GM18511 (cell line): ENCODE results near the gene OAS1.
A peak's percentile ranks its signal among the peaks of the same experiment; 100 is the strongest.
"Not testable (repeated sequence)": the region's sequence is repeated elsewhere in the genome, so short reads cannot be mapped to it uniquely, and the experiment has no call there.

Experiments
- ATAC-seq: cut with Tn5 transposase; IDR thresholded peaks from one replicate; pipeline ENCODE4 v1.9.1; 2021; ENCODE audit warnings: mild to moderate bottlenecking, moderate library complexity; ENCODE audit not compliant: unreplicated experiment

OAS1 gene

DNA sequence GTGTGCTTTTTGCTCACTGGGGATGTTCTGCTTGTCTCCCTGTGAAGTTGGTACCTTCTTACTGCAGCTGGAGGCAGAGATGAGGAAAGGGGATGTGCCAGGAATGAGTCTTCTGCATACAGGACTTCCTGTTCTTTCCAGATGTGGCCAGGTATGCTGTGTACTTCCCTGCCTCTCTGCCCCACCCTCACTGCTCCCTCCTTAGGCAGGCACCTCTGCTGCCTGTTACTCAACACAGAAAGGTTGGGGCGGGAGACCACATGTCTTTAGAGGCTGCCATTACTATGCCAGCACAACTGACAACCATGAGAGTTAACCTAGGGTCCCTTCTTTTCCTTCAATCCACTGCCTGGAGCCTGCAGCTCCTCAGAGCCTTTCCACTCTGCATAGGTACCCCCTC lies 29.5 kb downstream of the OAS1 start:
- ATAC-seq: no peak

DNA sequence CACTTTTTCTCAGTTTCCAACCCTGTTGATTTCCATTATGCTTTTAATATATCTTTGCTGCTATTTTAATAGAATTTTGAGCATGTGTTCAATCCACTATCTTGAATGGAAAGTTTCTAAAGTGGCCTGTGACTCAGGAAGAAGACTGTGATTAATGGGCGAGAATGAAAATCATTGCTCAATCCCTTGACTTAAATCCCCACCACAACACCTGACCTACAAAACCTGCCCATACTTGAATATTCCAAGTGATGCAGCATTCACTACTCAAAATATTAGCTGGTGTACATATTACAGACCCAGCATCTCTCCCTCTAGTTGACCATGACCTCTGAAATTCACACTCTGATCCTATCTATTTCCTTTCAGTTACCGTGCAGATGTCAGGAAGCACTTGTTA lies 30.2 kb downstream of the OAS1 start:
- no peak for ATAC-seq

DNA sequence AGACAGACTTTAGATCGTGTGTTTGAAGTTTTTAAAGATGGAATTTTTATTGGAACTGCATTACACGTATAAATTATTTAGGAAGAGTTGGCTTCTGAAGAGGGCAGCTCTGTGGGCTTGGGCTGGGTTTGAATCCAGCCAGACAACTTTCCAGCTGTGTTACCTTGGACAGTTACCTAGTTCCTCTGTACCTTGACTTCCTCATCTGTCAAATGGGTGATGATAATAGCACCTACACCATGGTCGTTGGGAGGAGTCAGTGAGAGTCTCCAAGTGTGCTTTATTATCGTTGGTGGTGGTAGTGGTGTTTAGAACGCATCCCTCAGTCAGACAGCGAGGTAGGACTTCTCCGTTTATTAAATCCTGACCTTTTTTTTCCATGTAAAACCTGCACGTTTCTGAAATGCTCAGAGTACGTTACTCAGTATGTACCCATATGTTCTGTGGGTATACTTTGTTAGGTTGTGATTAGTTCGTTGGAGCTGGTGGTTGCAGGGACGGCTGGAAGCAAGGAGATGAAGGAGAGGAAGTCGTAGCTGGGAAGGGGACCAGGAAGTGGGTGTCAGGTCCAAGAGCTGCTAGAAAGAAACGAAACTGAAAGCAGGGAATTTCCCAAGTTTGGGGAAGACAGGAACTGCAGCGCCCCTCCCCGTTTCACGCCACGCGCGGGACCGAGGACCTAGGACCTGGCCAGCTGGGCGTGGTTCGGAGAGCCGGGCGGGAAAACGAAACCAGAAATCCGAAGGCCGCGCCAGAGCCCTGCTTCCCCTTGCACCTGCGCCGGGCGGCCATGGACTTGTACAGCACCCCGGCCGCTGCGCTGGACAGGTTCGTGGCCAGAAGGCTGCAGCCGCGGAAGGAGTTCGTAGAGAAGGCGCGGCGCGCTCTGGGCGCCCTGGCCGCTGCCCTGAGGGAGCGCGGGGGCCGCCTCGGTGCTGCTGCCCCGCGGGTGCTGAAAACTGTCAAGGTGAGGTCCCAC lies 31.3 kb downstream of the OAS1 start, which contains the start of gene OAS3:
Gene OAS3 (plus strand): TSS at position 734 of the 979 bp plus-strand sequence. CDS start 57 bp downstream, at position 791.
- ATAC-seq: no peak

DNA sequence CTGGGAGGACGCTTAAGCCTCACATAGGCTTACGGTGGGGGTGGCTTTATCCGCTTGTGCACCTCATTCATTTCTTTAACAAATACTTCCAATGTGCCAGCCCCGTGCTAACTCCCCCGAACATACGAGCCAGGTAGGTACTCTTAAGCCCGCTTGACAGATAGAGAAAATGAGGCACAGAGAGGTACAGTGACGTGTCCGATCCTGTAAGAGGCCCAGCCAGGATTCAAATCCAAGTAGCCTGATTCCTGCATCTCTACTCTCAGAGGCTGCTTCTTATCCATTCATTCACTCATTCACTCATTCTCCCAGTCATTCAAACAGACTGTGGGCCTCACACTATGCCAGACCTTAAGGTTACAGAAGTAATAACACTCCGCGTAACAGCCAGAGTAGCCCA lies 32.0 kb downstream of the OAS1 start:
- ATAC-seq: no peak

DNA sequence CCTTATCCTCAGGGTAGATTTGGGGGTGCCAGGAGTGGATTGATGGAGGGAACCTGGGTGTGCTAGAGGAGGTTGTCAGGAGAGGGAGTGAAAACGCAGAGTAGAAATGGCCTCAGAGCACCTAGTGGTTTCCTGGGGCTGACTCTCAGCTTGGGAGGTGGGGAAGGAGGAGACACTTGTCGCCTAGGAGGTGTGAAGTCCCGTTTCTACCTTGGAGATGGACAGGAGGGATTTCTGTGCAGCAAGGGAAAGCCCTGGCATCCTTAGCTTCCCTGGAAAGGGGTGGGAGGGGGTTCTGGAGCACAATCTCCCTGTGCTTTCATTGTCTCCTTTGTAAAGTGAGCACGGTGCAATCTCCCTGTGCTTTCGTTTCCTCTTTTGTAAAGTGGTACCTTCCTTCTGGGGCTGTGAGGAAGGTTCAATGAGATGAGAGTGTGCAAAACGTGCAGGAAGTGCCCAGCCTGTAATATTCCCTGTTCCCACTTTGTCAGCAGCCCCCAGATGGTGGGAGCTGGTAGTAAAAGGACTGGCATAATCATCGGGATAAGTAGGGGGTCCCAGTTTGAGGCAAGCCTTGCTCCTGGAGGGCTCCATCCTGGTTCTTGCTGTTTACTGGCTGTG lies 33.1 kb downstream of the OAS1 start:
- peak; percentile 77 for ATAC-seq

DNA sequence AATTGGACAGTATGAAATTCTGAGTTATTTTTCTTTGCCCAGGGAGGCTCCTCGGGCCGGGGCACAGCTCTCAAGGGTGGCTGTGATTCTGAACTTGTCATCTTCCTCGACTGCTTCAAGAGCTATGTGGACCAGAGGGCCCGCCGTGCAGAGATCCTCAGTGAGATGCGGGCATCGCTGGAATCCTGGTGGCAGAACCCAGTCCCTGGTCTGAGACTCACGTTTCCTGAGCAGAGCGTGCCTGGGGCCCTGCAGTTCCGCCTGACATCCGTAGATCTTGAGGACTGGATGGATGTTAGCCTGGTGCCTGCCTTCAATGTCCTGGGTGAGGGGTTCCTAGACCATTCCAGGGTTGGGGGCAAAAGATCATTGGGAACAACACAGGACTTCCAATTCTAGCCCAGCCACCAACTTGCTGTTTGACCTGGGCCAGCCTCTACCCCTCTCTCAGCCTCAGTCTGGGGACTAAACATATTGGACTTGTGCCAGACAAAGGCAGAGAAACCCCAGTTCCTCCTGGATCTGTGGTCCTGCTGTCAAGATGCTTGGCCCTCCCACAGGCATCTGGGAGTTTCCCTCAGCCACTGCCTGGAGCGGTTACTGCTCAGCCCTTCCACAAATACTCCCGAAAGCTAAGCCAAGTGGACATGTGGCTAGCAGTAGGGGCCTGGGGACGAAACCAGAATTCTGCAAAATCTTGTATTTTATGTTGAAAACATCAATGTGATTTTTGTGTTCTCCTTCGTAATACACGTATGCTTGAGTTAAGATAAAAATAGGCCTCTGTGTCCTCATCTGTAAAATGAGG lies 35.0 kb downstream of the OAS1 start:
- no peak for ATAC-seq

DNA sequence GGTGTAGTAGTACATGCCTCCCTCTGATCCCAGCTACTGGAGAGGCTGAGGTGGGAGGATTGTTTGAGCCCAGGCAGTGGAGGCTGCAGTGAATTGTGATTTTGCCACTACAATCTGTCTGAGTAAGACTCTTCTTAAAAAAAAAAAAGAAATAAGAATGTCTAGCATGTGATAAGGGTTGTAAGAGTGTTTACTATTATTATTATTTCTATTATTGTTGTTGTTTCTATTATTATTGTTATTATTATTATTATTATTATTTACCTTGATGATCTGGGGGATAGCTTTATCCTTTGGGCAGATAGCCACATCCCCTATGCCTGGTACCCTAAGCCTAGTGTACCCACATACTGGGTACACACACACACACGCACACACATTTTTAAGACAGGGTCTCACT lies 35.8 kb downstream of the OAS1 start:
- no peak for ATAC-seq

DNA sequence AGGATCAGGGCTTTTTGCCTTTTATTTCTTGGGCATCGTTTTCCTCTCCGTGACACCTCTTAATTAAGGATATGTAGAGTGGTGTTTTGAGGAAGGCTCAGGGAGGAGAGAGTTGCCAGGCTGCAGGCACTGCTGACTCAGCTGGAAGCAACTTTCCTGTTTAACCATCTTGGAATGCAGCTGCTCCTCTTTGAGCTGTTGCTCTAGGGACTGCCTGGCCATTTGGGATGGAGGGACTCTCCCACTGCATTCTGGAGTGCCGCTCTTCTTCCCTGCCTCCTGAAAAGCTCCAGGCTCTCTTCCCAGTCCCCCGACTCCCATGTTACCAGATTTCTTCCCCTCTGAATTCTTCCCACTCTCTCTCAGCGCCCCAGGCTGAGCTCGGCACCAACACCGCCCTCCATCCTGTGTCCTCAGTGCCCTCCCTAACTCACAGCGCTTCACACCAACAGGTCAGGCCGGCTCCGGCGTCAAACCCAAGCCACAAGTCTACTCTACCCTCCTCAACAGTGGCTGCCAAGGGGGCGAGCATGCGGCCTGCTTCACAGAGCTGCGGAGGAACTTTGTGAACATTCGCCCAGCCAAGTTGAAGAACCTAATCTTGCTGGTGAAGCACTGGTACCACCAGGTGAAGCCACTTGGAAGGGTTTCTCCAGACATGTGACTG lies 37.4 kb downstream of the OAS1 start:
- ATAC-seq: no peak

DNA sequence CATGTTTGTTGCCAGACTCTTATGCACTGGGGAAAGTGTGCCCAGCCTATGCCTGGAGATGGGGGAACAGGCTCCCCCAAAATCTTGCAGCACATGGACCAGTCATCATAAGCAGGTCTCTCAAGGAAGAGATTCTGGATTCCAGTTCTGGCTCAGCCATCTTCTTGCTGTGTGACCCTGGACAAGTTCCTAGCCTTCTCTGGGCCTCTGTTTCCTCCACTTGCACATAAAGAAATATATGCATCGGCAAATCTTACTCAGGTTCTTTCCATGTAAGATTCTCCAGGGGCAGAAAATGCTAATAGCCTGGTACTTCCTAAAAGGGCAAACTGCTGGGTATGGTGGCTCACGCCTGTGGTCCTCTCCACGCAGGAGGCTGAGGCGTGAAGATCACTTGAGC lies 38.8 kb downstream of the OAS1 start:
- ATAC-seq: no peak

DNA sequence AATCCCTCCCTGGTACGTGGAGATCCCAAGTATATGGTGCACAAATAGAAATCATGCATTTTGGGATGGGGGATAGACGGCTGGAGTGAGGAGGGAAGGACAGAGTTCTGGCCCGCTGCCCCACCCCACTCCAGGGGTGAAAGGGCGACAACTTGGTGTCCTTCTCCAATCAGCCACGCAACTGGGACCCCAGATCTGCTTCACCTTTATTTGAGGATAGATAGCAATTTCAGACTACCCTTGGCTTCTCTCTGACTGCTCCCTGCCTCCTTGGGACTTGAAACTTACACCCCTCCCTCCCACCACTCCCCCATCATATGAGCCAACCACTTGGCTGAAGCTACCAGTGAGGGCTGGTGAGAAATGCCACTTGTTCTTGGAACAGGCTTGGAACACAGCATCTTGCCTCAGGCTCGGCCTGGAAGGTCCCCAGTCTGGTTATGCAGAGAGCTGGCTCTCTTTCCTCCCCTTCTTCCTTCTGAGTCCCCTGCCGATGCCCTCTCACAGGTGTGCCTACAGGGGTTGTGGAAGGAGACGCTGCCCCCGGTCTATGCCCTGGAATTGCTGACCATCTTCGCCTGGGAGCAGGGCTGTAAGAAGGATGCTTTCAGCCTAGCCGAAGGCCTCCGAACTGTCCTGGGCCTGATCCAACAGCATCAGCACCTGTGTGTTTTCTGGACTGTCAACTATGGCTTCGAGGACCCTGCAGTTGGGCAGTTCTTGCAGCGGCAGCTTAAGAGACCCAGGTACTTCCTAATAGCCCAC lies 39.7 kb downstream of the OAS1 start:
- no peak for ATAC-seq

DNA sequence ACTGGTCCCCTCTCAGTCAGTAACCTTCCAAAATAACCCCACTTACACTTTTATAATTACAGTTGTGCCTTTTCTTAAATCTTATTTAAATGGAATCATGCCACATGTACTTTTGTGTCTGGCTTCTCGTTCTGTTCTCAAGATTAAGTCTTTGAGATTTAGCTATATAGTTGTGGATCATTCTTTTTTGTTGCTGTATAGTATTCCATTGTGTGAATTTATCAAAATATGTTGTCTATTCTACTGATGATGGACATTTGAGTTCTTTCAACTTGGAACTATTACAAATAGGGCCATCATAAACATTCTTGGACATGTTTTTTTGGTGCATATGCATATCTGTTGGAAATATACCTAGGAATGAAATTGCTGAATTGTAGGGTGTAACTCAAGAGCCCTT lies 40.6 kb downstream of the OAS1 start:
- no peak for ATAC-seq

DNA sequence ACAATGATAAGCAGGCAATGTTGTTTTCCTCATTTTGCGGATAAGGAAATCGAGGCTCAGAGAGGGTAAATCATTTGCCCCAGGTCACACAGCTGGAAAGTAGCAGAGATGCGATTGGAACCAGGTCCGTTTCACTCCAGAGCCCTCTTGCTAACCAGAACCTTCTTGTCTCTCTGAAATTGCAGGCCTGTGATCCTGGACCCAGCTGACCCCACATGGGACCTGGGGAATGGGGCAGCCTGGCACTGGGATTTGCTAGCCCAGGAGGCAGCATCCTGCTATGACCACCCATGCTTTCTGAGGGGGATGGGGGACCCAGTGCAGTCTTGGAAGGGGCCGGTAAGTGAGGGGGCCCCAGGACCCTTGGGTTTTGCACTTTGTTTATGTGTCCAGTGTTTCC lies 41.0 kb downstream of the OAS1 start:
- no peak for ATAC-seq

DNA sequence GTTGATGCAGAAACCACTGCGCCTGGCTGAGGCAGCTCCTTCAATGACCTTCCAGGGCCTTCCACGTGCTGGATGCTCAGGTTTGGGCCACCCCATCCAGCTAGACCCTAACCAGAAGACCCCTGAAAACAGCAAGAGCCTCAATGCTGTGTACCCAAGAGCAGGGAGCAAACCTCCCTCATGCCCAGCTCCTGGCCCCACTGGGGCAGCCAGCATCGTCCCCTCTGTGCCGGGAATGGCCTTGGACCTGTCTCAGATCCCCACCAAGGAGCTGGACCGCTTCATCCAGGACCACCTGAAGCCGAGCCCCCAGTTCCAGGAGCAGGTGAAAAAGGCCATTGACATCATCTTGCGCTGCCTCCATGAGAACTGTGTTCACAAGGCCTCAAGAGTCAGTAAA lies 42.0 kb downstream of the OAS1 start:
- no peak for ATAC-seq

DNA sequence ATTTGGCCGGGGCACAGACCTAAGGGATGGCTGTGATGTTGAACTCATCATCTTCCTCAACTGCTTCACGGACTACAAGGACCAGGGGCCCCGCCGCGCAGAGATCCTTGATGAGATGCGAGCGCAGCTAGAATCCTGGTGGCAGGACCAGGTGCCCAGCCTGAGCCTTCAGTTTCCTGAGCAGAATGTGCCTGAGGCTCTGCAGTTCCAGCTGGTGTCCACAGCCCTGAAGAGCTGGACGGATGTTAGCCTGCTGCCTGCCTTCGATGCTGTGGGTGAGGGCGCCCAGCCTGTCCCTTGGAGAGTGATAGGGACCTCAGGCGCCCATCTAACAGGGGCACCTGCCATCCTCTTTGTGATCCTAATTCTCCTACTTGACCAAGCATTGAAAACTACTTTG lies 43.9 kb downstream of the OAS1 start:
- no peak for ATAC-seq

DNA sequence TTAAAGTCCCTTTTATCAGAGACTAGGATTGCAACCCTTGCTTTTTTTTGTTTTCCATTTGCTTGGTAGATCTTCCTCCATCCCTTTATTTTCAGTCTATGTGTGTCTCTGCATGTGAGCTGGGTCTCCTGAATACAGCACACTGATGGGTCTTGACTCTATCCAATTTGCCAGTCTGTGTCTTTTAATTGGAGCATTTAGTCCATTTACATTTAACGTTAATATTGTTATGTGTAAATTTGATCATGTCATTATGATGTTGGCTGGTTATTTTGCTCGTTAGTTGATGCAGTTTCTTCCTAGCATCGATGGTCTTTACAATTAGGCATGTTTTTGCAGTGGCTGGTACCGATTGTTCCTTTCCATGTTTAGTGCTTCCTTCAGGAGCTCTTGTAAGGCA lies 50.4 kb downstream of the OAS1 start:
- ATAC-seq: not testable (repeated sequence)

DNA sequence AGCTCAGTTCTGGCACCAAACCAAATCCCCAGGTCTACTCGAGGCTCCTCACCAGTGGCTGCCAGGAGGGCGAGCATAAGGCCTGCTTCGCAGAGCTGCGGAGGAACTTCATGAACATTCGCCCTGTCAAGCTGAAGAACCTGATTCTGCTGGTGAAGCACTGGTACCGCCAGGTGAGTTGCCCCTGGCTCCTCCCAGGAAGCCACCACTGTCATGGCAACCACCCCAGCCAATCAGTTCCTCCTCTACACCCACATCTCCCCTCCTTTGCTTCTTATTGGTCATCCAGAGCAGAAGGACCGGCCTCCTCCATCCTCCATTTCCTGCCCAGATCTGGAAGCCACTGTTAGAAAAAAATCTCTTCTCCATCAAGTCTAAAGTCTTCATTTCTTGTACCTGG lies 54.3 kb downstream of the OAS1 start:
- ATAC-seq: no peak

DNA sequence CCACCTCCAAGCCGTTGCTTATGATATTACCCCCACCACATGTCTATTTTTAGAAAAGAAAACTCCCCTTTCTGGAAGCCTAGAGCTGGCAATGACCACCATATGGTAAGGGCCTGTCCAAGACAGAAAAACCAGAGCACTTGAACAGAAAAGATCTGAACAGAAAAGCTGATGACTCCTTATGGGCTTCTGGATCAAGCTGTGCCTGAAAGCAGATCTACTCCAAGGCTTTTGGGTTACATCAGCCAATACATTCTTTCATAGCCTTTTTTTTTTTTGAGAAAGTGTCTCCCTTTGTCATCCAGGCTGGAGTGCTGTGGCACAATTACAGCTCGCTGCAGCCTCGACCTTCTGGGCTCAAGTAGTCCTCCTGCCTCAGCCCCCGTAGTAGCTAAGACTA lies 54.8 kb downstream of the OAS1 start:
- ATAC-seq: no peak

DNA sequence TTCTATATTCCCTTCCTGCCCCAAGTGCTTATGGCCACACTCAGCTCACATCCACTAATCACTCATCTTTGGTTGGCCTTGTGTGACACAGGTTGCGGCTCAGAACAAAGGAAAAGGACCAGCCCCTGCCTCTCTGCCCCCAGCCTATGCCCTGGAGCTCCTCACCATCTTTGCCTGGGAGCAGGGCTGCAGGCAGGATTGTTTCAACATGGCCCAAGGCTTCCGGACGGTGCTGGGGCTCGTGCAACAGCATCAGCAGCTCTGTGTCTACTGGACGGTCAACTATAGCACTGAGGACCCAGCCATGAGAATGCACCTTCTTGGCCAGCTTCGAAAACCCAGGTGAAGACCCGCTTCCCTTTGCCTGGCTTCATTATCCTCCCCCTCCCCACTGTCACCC lies 55.8 kb downstream of the OAS1 start:
- ATAC-seq: no peak

DNA sequence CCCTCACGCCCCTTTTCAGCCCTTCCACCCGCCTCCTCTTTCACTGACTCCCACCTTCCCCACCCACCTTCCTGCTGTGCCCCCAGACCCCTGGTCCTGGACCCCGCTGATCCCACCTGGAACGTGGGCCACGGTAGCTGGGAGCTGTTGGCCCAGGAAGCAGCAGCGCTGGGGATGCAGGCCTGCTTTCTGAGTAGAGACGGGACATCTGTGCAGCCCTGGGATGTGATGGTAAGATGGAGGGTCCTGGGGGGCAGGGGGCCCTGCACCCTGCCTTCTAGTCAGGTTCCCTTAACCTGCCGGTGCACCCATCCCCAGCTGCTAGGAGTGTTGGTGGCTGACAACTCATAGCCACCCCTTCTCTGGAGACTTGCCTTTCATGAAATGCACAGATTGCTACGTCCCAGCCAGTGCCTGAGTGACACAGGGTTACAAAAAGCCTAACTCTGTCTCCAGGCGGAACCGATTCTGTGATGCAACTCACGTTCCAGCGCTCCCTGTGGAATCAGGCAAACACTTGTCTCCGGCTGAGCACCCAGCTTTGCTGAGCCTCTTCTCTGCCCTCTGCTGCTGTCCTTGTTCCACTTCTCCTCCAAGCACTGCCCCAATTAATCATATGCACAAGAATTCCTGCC lies 56.6 kb downstream of the OAS1 start:
- no peak for ATAC-seq
